ENCODE data around the gene EPHB1. TPM values are rescaled to one million over a fixed set of nuclear protein-coding genes. Genes with fewer than 3 reads are reported as not detected.

Gene EPHB1
- total and polyA plus RNA-seq, 2 donors (not counting 3 experiments of a cell fraction or from before 2014, with no cell fraction given): 1.3 to 5.2 TPM

DNA sequence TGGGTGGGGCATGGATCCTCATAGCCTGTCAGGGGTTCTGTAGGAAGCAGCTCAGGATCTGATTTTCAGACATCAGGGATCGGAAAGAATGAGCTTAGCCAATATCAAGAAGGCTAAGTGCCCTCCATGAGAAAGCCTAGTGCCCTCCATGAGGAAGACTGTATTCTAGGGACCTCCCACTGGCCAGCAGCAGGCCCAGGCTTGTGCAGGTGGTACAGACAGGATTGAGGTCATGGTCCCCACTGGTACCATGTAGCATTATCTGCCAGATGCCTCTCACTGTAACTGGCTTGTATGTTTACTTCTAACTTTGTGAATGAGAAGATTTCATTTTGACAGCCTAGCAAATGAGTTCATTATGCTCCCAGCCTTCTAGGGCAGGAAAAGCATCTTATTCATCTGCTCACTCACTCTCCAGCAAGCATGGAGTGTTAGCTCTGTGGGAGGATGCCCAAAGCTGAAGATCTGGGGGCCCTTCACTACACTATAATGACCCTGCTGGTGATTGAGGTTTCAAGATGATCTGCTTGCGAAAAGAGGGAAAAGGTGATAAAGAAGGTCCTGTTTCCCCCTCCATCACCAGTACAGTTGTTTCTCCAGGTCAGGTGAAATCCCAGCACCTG is 7.5 kb downstream of the EPHB1 start:
- TF ChIP-seq, protein P1, sequence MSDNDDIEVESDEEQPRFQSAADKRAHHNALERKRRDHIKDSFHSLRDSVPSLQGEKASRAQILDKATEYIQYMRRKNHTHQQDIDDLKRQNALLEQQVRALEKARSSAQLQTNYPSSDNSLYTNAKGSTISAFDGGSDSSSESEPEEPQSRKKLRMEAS (IDR thresholded peaks at IDR 0.05; ENCODE audit: insufficient read depth, insufficient read length): no peak
- TF ChIP-seq GATA2 (IDR thresholded peaks at IDR 0.05; ENCODE audit: insufficient read depth, insufficient read length, low read depth, low read length) (no peak), EZH2 (IDR thresholded peaks at IDR 0.05; ENCODE audit: borderline replicate concordance, low read depth, low read length, severe bottlenecking) (no peak), FOS (IDR thresholded peaks at IDR 0.05; ENCODE audit: borderline replicate concordance, insufficient read depth, low read length) (no peak), POLR2A (IDR thresholded peaks at IDR 0.05; ENCODE audit: low read depth, low read length) (no peak), POLR2AphosphoS5 (IDR thresholded peaks at IDR 0.05; ENCODE audit: insufficient read depth, low read depth, low read length) (no peak), MYC (IDR thresholded peaks at IDR 0.05; ENCODE audit: low read depth, low read length) (no peak), JUN (IDR thresholded peaks at IDR 0.05; ENCODE audit: borderline replicate concordance, insufficient read depth, insufficient read length, low read depth) (no peak)
- TF ChIP-seq, protein P2, sequence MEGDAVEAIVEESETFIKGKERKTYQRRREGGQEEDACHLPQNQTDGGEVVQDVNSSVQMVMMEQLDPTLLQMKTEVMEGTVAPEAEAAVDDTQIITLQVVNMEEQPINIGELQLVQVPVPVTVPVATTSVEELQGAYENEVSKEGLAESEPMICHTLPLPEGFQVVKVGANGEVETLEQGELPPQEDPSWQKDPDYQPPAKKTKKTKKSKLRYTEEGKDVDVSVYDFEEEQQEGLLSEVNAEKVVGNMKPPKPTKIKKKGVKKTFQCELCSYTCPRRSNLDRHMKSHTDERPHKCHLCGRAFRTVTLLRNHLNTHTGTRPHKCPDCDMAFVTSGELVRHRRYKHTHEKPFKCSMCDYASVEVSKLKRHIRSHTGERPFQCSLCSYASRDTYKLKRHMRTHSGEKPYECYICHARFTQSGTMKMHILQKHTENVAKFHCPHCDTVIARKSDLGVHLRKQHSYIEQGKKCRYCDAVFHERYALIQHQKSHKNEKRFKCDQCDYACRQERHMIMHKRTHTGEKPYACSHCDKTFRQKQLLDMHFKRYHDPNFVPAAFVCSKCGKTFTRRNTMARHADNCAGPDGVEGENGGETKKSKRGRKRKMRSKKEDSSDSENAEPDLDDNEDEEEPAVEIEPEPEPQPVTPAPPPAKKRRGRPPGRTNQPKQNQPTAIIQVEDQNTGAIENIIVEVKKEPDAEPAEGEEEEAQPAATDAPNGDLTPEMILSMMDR (IDR thresholded peaks at IDR 0.05; ENCODE audit: extremely low read depth in 1 of 2, insufficient read depth in 1 of 2, low read depth in 1 of 2, low read length in 2 of 2): no peak
- FAIRE-seq: no peak
- Histone ChIP-seq H2AFZ (ENCODE audit: low read depth, low read length) (no peak overlapping the region), H3K4me3 (replicated peaks in 1 of 3; ENCODE audit: insufficient read depth in 1 of 3, low read depth in 1 of 3, low read length in 3 of 3) (no peak overlapping the region), H3K9me1 (replicated peaks; ENCODE audit: control insufficient read depth, extremely low read depth, insufficient read depth, low read length) (no peaks in the 10 kb centered on the region), H3K36me3 (ENCODE audit: control insufficient read depth in 2 of 2, extremely low read depth in 1 of 2, insufficient read depth in 2 of 2, low read length in 2 of 2) (no peaks in the 10 kb centered on the region), H3K9me3 (replicated peaks; ENCODE audit: control insufficient read depth, insufficient read depth, low read length) (no peaks in the 10 kb centered on the region), H3K79me2 (ENCODE audit: control insufficient read depth, insufficient read depth, low read length) (no peaks in the 10 kb centered on the region), H4K20me1 (replicated peaks; ENCODE audit: control insufficient read depth, extremely low read depth, insufficient read depth, low read length) (no peaks in the 10 kb centered on the region), H3K4me1 (ENCODE audit: control insufficient read depth, extremely low read depth, insufficient read depth, low read length) (peaks cover 4% of the 10 kb centered on the region), H3K27ac (ENCODE audit: insufficient read depth, low read depth, low read length) (no peak overlapping the region), H3K4me2 (ENCODE audit: insufficient read depth, low read length) (no peak overlapping the region), H3K9ac (replicated peaks; ENCODE audit: extremely low read depth, insufficient read depth, low read length) (no peak overlapping the region), H3K27me3 (ENCODE audit: control insufficient read depth in 2 of 2, insufficient read depth in 2 of 2, low read length in 2 of 2) (peaks cover 11 to 17% of the 10 kb centered on the region in 2 experiments)
- ChIA-PET CTCF (no interaction called here), POLR2A (no interaction called here)
- no TSS peak for BruUV-seq (replicated peaks)
- dilution Hi-C loops (cut with MboI; ENCODE audit: extremely low pct_ligation_motif_present, low sequenced_read_pairs) (no loop called here), intact Hi-C loops (cut with micrococcal nuclease) (no loop called here)
- DNase-seq (ENCODE audit: low read depth, low spot score): no peak
